ENCODE results near the gene EPHB1.

GRCh38 chr3:134872440-134873388 is 77.7 kb downstream of the EPHB1 start:
- no peak for TF ChIP-seq ZBTB21 (CRISPR knock-in tag; IDR thresholded peaks at IDR 0.05; ENCODE audit: borderline replicate concordance)
- TF ChIP-seq FOXP1 (CRISPR knock-in tag; IDR thresholded peaks at IDR 0.05; ENCODE audit: borderline replicate concordance): no peak
- TF ChIP-seq ZNF121 (CRISPR knock-in tag; IDR thresholded peaks at IDR 0.05): no peak
- TF ChIP-seq, protein P1, sequence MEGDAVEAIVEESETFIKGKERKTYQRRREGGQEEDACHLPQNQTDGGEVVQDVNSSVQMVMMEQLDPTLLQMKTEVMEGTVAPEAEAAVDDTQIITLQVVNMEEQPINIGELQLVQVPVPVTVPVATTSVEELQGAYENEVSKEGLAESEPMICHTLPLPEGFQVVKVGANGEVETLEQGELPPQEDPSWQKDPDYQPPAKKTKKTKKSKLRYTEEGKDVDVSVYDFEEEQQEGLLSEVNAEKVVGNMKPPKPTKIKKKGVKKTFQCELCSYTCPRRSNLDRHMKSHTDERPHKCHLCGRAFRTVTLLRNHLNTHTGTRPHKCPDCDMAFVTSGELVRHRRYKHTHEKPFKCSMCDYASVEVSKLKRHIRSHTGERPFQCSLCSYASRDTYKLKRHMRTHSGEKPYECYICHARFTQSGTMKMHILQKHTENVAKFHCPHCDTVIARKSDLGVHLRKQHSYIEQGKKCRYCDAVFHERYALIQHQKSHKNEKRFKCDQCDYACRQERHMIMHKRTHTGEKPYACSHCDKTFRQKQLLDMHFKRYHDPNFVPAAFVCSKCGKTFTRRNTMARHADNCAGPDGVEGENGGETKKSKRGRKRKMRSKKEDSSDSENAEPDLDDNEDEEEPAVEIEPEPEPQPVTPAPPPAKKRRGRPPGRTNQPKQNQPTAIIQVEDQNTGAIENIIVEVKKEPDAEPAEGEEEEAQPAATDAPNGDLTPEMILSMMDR (IDR thresholded peaks at IDR 0.05): no peak
- TF ChIP-seq, protein P2, sequence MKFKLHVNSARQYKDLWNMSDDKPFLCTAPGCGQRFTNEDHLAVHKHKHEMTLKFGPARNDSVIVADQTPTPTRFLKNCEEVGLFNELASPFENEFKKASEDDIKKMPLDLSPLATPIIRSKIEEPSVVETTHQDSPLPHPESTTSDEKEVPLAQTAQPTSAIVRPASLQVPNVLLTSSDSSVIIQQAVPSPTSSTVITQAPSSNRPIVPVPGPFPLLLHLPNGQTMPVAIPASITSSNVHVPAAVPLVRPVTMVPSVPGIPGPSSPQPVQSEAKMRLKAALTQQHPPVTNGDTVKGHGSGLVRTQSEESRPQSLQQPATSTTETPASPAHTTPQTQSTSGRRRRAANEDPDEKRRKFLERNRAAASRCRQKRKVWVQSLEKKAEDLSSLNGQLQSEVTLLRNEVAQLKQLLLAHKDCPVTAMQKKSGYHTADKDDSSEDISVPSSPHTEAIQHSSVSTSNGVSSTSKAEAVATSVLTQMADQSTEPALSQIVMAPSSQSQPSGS (CRISPR knock-in tag; IDR thresholded peaks at IDR 0.05; ENCODE audit: borderline replicate concordance, low read depth): no peak
